GM12801 (cell line): ENCODE data around the gene EGLN3.

Experiments used
- TF ChIP-seq, protein P1 (sequence below): IDR thresholded peaks from one replicate; pipeline ENCODE4 v1.5.1; 2011; ENCODE audit warnings: control low read depth; ENCODE audit not compliant: insufficient read length; ENCODE audit errors: extremely low read depth

Gene EGLN3

DNA sequence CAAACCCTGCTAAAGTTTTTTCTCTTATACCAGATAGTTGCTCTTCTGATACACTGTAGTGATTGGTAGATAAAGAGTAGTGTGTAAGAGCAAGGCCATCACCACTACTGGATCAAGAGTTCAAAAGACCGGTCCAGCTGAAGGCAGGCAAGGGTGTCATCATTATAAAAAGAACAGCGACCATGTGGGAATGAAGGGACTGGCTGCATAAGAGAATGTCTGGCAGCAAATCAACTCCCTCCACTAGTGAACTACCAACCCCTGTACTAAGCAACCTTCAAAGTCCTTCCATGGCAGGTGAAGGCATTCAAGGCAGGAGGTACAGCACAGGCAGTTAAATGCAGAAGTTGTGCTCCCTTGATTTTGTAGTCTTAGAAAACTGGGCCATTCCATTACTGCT, 53.5 kb downstream of the EGLN3 start:
- TF ChIP-seq, protein P1, sequence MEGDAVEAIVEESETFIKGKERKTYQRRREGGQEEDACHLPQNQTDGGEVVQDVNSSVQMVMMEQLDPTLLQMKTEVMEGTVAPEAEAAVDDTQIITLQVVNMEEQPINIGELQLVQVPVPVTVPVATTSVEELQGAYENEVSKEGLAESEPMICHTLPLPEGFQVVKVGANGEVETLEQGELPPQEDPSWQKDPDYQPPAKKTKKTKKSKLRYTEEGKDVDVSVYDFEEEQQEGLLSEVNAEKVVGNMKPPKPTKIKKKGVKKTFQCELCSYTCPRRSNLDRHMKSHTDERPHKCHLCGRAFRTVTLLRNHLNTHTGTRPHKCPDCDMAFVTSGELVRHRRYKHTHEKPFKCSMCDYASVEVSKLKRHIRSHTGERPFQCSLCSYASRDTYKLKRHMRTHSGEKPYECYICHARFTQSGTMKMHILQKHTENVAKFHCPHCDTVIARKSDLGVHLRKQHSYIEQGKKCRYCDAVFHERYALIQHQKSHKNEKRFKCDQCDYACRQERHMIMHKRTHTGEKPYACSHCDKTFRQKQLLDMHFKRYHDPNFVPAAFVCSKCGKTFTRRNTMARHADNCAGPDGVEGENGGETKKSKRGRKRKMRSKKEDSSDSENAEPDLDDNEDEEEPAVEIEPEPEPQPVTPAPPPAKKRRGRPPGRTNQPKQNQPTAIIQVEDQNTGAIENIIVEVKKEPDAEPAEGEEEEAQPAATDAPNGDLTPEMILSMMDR: no peak

DNA sequence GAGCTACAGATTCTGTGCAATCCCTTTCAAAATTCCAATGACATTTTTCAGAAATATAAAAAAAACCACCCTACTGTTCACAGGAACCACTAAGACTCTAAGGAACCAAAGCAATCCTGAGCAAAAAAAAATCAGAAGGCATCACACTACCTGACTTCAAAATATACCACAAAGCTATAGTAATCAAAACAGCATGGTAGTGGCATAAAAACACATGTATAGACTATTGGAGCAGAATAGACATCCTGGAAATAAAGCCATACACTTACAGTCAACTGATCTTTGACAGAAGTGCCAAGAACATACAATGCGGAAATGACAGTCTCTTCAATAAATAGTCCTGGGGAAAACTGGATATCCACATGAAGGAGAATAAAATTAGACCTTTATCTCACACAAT, 56.5 kb downstream of the EGLN3 start:
- TF ChIP-seq, protein P1: no peak

DNA sequence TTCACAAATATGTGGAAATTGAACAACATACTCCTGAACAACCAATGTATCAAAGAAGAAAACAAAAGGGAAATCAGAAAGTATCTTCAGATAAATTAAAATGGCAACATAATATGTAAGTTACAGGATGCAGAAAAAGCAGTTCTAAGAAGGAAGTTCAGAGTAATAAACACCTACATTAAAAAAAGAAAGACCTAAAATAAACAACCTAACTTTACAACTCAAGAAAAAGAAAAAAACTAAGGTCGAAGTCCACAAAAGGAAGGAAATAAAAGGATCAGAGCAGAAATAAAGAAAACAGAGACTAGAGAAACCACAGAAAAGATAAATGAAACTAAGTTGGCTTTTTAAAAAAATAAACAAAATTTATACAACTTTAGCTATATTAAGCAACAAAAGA, 59.2 kb downstream of the EGLN3 start:
- TF ChIP-seq, protein P1: no peak

DNA sequence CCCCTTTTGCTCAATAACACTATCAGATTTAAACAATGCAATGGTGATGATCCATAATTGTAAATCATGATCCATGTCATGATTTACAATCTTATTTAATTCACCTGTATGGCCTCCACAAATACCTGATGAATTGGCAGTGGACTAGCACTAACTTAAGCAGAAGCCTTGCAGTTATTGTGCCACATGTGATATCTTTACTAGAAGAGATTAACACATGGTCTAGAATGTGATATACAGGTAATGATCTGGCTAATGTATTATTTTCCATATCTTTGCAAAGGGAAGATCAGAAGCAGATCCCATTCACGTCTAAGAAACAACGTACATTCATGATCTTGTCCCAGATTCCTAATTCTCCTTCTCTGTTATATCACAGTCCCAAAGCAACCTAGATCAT, 66.0 kb downstream of the EGLN3 start:
- TF ChIP-seq, protein P1: no peak

DNA sequence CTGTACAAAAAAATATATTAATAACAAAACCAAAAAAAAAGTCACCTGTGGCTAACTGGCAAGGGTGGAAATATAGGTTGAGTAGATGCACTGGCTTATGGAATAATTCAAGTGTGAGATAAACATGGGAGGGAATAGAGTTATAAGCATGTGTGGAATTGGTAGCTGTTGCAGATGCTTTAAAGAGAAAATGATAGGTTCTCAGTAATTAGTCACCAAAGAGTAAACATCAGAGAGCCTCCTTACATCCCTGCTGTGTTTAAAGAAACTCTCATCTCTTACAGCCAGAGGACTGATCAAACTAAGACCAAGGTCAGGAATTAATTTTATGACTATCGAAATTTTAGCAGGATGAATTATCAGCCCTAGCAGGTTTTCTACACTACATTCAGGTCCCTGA, 70.5 kb downstream of the EGLN3 start:
- TF ChIP-seq, protein P1: no peak

DNA sequence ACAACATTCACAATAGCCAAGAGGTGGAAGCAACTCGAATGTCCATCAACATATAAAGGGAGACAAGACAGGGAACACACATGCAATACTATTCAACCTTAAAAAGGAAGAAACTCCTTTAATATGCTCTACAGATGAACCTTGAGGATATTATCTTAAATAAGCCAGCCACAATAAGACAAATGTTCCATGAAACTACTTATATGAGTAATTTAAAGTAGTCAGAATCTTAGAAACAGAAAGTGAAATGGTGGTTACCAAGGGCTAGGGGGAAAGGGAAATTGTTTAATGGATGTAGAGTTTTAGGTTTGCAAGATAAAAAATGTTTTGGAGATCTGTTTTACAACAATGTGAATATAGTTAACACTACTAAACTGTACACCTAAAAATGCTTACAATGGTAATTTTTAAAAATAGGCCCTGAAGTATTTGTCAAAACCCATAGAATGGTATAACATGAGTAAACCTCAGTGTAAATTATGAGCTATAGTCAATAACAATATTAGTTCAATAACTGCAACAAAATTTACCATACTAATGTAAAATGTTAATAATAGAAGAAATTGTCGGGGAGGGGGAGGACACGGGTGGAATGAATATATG, 71.1 kb downstream of the EGLN3 start:
- TF ChIP-seq, protein P1: no peak

DNA sequence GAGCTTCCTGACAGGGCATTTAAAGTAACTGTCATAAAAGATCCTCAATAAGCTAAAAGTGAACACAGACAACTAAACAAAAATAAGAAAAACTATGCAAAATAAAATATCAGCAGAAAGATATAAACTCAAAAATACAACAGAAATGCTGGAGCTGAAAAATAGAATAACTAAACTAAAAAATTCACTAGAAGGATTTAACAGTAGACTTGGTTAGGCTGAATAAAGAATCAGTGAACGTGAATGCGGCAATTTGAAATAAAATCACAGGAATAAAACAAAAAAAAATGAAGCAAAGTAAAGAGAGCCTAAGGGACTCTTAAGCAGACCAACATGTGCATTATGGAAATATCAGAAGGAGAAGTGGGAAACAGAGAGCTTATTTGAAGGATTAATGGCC, 74.6 kb downstream of the EGLN3 start:
- TF ChIP-seq, protein P1: no peak
